8988T (cell line): ENCODE results near the gene IGSF3.
"Not testable (repeated sequence)": the region's sequence is repeated elsewhere in the genome, so short reads cannot be mapped to it uniquely, and the experiment has no call there.

ENCODE experiments used
- DNase-seq: peaks from one replicate; pipeline ENCODE4 v3.0.0; 2011

The IGSF3 gene

GRCh38 chr1:116684575-116684974 is 17.0 kb upstream of the IGSF3 start:
- DNase-seq, result no peak

- no peak for DNase-seq
Observed at GRCh38 chr1:116682641-116683221, 15.2 kb upstream of the IGSF3 start.

GRCh38 chr1:116681343-116681899 is 13.9 kb upstream of the IGSF3 start:
- DNase-seq, result no peak

- DNase-seq, result no peak
Observed at GRCh38 chr1:116680752-116681151, 13.2 kb upstream of the IGSF3 start.

GRCh38 chr1:116679828-116680628 is 12.5 kb upstream of the IGSF3 start:
- no peak for DNase-seq

- DNase-seq, result no peak
Observed at GRCh38 chr1:116679091-116679827, 11.7 kb upstream of the IGSF3 start.

- no peak for DNase-seq
Observed at GRCh38 chr1:116678732-116679090, 11.2 kb upstream of the IGSF3 start.

- no peak for DNase-seq
Observed at GRCh38 chr1:116677474-116678062, 10.0 kb upstream of the IGSF3 start.

GRCh38 chr1:116676291-116676690 is 8.8 kb upstream of the IGSF3 start:
- DNase-seq, result no peak

- no peak for DNase-seq
Observed at GRCh38 chr1:116674751-116675150, 7.2 kb upstream of the IGSF3 start.

- no peak for DNase-seq
Observed at GRCh38 chr1:116674011-116674531, 6.5 kb upstream of the IGSF3 start.

- DNase-seq, result no peak
Observed at GRCh38 chr1:116671912-116672311, 4.4 kb upstream of the IGSF3 start.

- DNase-seq, result no peak
Observed at GRCh38 chr1:116671072-116671760, 3.7 kb upstream of the IGSF3 start.

GRCh38 chr1:116668277-116668676 is 744 bp upstream of the IGSF3 start:
- no peak for DNase-seq

GRCh38 chr1:116667078-116667574 is 407 bp downstream of the IGSF3 start:
- DNase-seq, result no peak

- no peak for DNase-seq
Observed at GRCh38 chr1:116666187-116667077, 1.1 kb downstream of the IGSF3 start.

- no peak for DNase-seq
Observed at GRCh38 chr1:116664978-116665371, 2.6 kb downstream of the IGSF3 start.

GRCh38 chr1:116664366-116664977 is 3.1 kb downstream of the IGSF3 start:
- DNase-seq, result no peak

- DNase-seq, result no peak
Observed at GRCh38 chr1:116663821-116664220, 3.7 kb downstream of the IGSF3 start.

- no peak for DNase-seq
Observed at GRCh38 chr1:116661633-116662032, 5.9 kb downstream of the IGSF3 start.

GRCh38 chr1:116658645-116659044 is 8.9 kb downstream of the IGSF3 start:
- DNase-seq, result not testable (repeated sequence)
